ENCODE measurements around the gene EIF2B2.
A peak's percentile ranks its signal among the peaks of the same experiment; 100 is the strongest.

Gene EIF2B2

DNA sequence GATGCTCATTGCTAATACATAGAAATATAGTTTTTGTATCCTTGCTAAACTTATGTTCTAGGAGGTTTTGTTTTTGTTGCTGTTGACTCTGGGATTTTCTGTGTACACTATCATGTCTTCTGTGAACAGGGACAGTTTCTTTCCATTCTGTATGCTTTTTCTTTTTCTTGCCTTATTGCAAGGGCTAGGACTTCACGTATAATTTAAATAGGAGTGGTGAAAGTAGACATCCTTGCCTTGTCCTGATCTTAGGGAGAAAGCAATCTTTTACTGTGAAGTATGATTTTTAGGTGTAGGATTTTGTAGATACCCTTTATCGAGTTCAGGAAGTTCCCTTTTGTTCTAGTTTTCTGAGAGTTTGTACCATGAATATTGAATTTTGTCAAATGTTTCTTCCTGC, 1.5 kb upstream of the EIF2B2 start:
- DNase-seq, result no peak

DNA sequence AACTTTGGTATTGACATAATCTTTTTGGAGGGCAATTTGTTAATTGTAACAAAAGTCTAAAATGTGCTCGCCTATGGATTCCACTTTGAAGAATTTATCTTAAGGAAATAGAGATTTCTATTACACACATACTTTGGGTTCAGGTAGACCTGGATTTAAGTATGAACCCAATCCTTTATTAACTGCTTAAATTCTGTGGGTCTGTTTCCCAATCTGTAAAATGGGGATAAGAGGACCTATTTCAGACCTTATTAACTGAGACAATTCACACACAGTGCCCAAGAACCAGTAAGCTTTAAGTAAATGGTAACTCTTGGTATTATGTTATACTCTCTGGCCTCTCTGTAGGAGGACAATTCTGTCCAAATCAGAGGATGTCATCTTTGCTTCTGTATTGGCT, 822 bp upstream of the EIF2B2 start:
- no peak for DNase-seq

DNA sequence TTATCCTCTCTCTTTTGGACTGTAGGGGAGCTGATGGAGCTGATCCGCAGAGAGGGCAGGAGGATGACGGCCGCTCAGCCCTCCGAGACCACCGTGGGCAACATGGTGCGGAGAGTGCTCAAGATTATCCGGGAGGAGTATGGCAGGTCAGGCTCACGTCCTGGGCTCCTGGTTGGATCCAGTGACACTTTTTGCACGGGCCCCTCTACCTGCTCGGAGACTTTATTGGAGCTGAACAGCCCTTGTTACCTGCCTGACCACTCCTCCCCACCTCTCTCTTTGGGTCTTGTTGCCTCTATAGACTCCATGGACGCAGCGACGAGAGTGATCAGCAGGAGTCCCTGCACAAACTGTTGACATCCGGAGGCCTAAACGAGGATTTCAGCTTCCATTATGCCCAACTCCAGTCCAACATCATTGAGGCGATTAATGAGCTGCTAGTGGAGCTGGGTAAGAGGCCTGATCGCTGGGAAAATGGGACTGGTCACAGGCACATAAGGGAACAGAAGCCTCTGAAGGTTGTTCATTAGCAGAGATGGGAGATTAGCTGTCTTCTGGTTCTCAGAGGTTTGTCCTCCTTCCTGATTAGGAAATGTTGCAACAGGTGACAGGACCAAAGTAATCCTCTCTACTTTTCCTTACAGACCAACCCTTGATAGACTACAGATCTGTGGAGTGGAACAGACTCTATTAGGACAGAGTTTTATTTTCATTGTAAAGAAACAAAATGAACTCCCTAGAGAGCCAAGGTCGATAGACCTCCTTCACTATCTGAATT, 718 bp downstream of the EIF2B2 start:
- no peak for DNase-seq

DNA sequence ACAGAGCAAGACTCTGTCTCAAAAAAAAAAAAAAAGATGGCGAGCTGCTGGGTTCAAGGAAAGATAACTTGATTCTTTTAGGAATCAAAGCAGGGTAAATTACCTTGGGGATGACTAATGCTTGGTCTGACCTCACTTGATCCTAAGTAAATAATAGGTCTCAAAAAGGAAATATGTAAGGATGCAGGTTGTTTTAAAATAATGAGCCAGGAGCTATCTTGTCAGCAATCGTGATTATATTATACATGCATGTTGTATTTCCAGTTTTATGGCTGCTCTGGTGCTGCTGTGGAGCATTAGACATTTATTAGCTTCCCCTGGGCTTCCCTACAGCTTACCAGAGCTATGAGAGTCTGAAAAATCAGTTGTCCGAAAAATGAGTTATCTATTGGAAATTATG, 2.6 kb downstream of the EIF2B2 start:
- DNase-seq, result no peak

DNA sequence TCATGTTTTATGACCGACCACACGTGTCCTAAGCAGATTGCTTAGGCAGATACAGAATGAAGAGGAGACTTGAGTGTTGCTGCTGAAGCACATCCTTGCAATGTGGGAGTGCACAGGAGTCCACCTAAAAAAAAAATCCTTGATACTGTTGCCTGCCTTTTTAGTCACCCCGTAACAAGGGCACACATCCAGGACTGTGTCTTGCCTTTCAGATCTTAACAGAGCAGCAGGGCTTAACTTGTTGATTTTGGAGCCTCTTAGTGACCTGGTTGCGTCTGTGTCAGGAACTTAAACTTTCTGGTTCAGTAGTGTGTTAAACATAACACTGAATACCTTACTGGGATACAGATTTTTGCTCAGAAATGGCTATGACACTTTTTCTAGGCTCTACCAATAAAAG, 6.5 kb downstream of the EIF2B2 start:
- no peak for DNase-seq

DNA sequence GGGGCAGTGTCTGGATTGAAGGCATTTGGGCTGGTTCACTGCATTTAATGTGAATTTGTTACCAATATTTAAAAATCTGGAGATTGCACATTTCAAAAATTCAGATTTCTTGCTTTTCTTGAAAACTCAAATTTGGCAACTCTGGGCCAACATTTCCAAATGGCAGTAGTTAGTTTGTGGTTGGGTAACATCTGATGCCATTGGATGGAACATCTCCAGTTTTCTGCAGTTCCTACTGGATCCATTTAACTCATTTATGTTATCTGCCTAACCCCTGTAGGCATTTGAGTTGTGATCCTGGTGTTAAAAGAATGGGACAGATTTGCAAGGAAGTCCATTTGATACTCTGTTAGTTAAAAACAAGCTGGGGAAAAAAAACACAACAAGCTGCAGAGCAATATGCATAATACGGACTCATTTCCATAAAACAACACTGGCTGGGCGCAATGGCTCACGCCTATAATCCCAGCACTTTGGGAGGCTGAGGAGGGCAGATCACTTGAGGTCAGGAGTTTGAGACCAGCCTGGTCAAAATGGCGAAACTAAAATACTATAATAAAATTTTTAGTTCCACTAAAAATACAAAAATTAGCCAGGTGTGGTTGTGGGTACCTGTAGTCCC, 7.9 kb downstream of the EIF2B2 start:
- DNase-seq, result no peak

DNA sequence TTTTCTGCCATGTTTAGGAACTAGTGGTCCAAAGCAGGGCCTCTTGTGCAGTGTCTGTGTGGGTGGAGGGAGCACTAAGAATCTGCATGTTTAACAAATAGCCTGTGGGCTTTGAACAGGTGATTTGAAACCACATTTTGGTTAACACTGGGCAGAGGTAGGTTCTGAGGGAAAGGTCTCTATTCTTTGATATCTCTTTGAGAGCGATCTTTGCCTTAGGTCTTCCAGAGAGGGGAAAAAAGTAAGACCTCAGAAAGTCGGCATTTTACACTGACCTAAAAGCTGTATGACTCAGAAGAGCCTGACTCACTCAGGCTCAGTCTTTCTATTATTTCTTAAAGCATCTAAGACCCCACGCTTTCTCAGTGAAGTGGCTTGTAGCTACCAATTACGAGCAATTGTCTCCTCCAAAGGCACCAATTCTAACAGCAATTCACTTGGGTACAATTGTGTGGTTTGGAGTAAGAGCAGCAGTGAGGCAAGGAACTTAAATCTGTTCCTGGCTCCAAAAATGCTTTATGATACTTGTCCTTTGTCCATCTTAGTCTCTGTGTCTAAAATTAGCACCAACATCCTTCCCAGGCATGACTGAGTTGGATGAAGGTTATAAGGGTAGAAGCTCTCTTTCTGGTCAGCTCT, 8.8 kb downstream of the EIF2B2 start:
- DNase-seq, result no peak

DNA sequence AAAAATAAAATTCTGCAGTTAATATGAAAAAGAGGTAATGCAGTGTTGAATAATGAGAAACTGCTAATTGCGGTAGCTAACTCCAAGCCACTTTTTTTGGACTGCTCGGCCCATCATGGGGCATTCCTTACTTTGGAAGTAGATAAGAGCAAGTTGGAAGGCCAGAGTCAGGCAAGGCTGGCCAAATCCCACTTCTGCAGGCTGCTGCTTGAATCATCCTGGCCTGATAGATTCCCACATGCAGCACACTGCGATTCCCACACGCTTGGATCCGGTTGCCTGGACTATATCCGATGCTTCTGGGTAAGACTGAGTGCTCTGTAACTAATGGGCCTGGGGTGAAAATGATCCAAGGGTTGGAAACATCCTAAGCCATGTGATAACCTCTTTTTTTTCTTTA, 10.6 kb downstream of the EIF2B2 start:
- no peak for DNase-seq

DNA sequence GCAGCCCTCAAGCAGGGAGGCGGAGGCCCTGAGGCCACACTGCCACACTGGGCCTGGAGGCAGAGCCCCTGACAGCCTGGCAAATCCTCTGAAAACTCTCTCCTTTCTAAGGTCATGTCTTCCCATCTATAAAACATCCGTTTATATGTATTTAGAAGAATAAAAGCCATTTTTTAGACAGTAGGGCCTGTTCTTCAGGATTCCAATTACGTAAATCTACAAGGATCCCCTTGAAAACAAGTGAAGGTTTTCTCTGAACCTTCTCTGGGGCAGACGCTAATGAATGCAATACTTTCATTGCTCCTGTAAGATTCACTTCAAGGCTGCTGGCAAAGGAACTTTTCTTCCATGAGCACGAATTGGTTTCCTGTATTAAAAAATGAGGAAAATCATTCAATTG, 12.8 kb downstream of the EIF2B2 start:
- no peak for DNase-seq

DNA sequence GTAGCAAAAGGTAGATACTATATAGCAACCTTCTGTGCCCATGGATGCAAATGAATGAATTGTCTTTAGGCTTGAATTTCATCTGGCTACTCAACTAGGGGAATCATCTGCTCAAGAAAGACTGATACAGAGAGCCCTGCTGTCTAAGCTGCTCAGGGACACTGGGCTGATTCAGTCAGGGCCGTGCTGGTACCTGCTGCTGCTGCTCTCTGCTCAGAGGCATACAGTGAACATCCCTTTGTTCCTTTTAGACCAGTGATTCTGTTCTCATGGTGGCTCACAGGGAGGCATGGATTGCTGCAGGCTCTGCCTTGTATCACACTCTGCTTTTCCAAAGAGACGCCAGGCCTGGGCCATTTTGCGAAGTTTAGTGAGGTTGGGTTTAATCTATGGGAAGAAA, 14.1 kb downstream of the EIF2B2 start:
- DNase-seq, result no peak

DNA sequence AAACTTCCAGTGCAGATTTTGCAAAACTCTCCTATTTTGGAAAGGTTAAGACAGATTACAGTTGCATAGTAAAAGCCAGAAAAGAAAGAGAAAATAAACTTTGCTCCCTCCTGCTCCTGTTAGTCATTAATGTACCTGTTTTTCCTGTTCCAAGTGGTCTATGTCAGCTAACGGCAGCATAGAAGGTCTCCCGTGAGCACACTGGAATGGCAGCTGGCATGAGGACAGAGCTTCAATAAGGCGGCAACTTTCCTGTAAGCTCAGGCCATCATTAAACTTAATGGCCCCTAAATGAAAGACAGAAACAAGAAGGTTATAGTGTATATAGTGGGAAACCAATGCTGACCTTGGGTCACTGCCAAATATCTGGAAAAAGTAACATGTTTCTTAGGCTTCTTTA, 16.0 kb downstream of the EIF2B2 start:
- no peak for DNase-seq

DNA sequence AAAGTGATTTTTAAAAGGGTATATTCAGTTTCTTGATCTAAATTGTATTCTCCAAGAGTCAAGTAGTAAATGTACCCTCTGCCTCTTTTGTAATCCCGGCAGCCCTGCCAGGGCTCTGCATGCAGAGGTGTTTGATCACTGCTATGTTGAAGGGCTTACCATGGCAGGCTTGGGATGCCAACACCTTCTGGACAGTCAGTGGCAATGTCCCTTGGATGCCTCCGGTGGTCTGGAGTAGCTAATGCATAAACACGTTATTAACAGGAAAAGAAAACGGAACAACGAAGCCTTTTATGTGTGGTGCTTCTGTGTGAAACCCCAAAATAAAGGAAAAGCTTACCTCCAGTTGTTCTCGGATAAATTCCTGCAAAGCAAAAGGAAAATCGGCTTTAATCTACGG, 19.9 kb downstream of the EIF2B2 start:
- no peak for DNase-seq

DNA sequence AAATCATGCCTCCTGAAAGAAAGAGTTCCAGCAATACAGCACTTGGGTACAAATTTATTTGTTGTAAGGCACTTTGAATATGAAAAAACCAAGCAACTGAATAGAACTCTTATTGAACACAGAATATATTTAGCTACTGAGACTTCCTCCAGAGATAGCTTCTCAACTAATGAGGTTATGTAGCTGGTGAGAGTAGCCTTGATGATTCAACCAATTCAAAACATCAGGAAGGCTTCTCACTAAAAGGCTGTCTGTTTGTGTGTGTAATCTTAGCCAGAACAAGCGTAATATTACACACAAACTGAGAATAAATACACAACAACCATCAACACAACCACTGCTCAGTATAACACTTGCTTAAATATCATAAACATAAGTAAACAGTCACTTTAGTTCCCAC, 20.4 kb downstream of the EIF2B2 start:
- no peak for DNase-seq

DNA sequence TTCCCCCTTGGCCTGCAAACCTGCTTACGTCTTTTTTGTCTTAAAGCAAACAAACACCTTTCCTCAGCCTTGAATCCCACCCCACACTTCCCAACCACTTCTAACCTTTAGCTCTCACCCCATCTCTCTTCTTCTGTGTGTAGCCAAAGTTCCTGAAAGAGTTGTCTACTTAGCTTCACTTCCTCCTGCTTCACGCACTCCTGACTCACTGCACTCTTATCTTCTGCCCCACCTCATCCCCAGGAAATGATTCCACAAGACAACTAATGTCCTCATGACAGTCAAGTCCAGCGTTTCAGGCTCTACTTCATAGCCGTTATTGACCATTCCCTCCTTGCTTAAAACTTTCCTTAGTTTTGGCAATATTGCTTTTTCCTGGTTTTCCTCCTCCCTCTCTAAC, 22.4 kb downstream of the EIF2B2 start:
- peak in 1 of 2 donors; percentile 60 for DNase-seq

DNA sequence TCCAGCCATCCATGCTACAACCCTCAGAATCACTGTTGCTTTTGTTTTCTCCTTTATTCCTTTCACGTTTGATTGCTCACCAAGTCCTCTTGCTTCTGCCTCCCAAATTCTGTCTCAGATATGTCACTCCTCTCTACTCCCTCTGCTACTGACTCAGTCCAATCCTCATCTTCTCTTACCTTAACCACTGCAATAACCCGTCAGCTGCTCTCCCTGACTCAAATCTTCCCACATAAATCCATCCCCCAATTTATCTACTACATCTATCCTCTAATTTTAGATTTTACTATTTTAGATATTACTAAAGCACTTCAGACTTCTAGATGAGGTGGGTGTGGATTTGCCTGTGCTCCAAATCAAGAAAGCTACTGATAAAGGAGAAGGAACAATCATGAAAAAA, 23.2 kb downstream of the EIF2B2 start:
- no peak for DNase-seq

DNA sequence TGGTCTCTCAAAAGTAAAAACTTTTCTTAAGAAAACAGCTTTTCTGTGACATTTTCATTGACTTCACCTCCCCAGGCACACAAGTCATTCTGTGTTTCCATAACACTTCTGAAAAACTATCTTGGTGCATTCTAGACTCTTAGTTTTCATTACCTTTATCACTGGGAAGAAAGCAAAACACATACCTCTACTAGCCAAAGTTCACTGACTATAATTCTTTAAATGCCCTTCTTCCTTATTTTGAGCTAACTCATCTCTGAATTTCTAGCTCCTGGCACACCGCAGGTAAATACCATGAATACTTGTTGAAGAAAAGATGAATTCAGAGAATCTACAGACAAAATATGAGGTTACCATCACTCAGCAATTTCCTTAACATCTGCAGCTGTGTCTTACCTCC, 27.4 kb downstream of the EIF2B2 start:
- no peak for DNase-seq

DNA sequence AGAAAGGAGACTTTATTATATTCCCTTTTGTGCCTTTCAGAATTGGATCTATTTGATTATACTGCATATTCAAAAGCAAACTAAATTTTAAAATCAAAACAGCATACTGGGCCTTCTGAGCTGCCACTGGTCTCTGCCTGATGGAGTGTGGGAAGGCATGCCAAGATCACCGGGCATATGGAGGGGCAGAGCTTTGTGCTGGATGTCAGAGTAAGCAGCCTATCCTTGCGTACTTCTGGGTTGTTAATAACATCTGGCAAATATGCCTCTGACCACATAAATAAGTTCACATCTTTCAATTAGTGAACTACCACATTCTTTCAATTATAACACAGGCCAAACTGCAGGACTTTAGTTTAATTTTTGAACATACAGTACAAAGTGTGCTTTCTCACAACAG, 30.2 kb downstream of the EIF2B2 start:
- DNase-seq, result no peak

DNA sequence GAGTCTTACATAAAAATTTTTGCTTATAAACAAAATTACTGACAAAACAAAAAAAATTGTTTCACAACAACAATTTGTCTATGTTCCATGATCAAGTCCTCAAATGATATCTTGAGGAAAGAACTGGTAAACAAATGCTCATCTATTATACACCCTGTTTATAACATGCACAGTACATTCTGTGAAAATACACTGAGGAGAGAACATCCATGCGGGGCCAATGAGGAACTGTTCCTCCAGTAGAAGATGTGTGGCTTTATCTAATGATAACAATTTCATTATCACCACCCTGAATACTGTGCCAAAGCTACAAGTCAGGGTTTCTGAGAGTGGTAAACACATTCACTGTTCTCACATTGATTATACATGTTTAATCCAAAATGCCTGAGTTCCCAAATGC, 37.8 kb downstream of the EIF2B2 start:
- no peak for DNase-seq

DNA sequence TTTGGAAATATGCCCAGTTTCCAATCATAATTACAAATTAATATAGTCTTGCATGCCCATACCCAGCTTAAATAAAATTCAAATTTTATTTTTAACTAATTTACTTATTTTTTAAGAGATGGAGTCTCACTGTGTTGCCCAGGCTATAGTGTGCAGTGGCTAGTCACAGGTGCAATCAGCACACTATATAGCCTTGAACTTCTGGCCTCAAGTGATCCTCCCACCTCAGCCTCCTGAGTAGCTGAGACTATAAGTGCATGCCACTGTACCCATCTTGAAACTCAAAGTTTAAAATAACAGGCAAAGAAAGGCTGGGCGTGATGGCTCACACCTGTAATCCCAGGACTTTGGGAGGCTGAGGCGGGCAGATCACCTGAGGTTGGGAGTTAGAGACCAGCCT, 38.2 kb downstream of the EIF2B2 start:
- DNase-seq, result no peak

DNA sequence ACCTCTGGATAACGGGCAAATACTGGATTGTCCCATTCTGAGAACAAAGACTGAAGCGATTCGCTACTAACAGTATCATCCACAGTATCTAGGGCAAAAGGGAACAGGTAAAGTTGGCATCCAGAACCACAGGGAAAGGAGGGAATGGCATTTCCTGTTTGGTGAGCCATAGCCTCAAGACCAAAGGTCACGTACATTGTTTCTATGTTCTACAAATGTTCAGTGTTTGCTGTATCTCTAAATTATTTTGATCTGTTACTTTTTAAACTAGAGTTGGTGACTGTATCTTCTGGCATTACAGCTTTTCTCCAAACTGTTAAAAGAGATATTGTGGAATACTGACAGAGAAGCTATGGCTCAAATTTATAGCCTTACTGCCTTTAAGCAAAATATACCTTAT, 38.9 kb downstream of the EIF2B2 start:
- DNase-seq, result no peak

DNA sequence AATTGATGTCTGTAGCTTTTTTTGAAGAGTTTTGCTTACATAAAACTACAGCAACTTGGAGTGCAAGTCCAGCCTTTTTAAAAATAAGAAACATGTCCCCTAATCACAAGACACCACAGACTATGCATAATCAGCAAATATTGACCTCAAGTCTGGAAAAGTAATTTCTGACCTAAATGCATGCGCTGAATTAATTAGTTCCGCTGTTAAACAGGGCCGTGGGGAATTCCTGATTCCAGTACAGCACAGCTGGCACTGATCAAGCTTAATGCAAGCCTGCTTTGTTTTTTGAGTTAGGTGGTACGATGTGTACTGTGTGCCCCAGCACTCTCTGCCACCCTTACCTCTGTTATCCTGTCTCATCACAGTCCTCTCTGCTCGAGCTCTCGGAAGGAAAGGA, 39.3 kb downstream of the EIF2B2 start:
- DNase-seq, result no peak

DNA sequence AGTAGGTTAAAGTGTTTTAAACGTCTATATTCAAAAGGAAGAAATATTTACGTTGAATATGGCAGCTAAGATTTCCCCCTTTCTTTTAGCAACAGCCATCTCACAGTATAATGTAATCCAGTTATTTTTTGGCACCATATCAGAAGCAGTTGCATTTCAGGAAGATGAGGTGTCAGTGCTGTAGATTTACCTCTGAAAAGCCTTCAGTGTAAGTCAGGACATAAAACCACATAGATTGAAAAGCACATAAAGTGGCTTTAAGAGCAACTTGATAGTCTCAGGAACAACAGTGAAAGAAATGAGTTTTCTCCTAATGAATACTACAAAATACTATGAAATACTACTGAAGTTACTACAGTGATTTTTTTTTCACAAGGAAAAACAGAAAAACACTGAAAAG, 41.6 kb downstream of the EIF2B2 start:
- DNase-seq, result no peak

DNA sequence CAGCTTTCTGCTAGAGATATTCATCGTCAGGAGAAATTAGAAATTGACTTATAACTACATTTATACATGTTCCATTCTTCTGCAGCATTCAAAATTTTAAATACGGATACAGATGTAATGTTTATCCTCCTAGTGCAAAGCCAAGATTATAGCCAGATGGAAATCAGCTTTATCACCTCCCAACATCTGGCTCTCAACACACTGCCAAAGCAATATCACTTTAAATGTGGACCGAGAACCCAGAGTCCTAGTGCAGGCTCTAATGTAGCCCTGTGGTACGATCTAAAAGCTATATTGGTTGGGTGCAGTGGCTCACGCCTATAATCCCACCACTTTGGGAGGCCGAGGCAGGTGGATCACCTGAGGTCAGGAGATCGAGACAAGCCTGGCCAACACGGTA, 42.0 kb downstream of the EIF2B2 start:
- DNase-seq, result no peak

DNA sequence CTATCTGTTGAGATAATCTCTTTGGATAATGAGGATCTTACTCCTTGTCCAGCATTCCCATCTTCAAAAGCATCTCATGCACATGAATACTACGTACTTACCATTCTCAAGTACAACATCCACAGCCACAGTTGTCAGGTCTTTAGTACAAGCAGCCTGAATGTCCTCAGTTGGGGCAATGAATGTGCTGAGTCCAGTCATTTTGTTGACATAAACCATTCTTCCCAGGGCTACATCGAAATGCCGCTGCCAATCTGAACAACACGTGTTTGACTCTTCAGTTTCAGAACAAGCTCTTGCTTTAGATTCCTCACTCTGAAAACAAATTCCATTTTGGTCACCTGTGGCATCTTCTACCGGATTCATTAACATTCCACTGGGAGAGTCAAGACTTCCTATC, 43.6 kb downstream of the EIF2B2 start:
- DNase-seq, result no peak

DNA sequence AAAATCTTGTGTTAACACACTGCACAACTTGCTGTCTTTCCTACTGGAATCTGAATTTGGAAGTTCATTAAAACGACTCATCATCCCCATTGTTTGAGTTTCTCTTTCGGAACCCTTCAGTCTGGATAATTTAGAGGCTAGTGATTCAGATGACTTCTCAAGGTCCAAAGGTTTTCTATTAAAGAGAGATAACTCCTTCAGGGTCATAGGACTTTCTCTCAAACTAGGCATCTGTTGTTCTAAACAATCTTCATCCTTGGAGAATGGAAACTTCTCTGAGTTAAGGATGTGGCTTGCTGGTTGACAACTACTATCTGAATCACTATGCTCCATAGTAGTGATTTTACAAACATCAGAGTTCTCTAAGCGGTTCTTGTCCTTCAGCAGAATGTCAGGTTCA, 44.2 kb downstream of the EIF2B2 start:
- DNase-seq, result no peak
